HCT116 (cell line): ENCODE data around the gene PCNT. TPM values are rescaled to one million over a fixed set of nuclear protein-coding genes. Genes with fewer than 3 reads are reported as not detected.

Experiments used
- ATAC-seq: fragments of 200-7000 bp; cut with Tn5 transposase; 2 replicates; pipeline ENCODE4 v1.9.1; 2020; ENCODE audit warnings: mild to moderate bottlenecking, moderate library complexity
- BruUV-seq: library from RNA; stranded (reverse); fragments of 400-500 nt; replicated peaks from 2 replicates; lab custom pipeline; 2021; lab: Mats Ljungman, UMichigan
- CTCF ChIA-PET: fragments of 300-600 bp; sonication (Branson Sonifier 250); formaldehyde crosslinking; loops from one replicate; lab custom pipeline; 2021; ENCODE audit warnings: antibody characterized with exemption; lab: Charles Lee
- POLR2A ChIA-PET: fragments of 300-600, 350-600 bp; sonication (Branson Sonifier 250); formaldehyde crosslinking; loops from one replicate; lab custom pipeline; 2021; ENCODE audit warnings: antibody characterized with exemption; lab: Charles Lee
- RAD21 ChIA-PET, 2 experiments: fragments of 300-600 bp; sonication (Branson Sonifier 250); formaldehyde crosslinking; loops; one replicate each; lab custom pipeline; 2023; ENCODE audit warnings: low total read pairs in 2 of 2; ENCODE audit not compliant: uncharacterized antibody in 2 of 2, unreplicated experiment in 2 of 2, low non-redundant PET in 1 of 2; lab: Charles Lee
- DNase-seq: peaks from one replicate; pipeline ENCODE4 v3.0.0-alpha.2; 2010; ENCODE audit warnings: low read depth, low spot score
- H2AFZ ChIP-seq: fragments of 200-600 bp; shearing (Covaris generic), sonication (generic); 2 replicates; pipeline ENCODE4 v1.6.1; 2017; ENCODE audit warnings: low read depth, mixed run types, mixed read lengths, antibody characterized with exemption, low read length; ENCODE audit not compliant: poor library complexity, severe bottlenecking
- H3K27ac ChIP-seq: 2 replicates; pipeline ENCODE4 v1.5.1; 2012; ENCODE audit warnings: low read depth, low read length
- H3K27me3 ChIP-seq: fragments of 200-600 bp; sonication (generic); 2 replicates; pipeline ENCODE4 v1.6.1; 2016; ENCODE audit warnings: mixed run types, low read length, mixed read lengths; ENCODE audit not compliant: insufficient read depth
- H3K36me3 ChIP-seq, 2 experiments: fragments of 200-500 bp in 1 of 2; fragments of 200-600 bp in 1 of 2; sonication (Bioruptor generic) in 1 of 2; sonication (generic) in 1 of 2; 2 replicates each; pipeline versions ENCODE4 v1.5.1 to v1.6.1; 2014 to 2016; ENCODE audit warnings: low read length in 2 of 2, inconsistent platforms in 1 of 2, mixed read lengths in 1 of 2, mixed run types in 1 of 2; ENCODE audit not compliant: insufficient read depth in 2 of 2, control insufficient read depth in 1 of 2
- H3K4me1 ChIP-seq, 2 experiments: fragments of 200-600 bp in 1 of 2; sonication (generic) in 1 of 2; 2 replicates each; pipeline versions ENCODE4 v1.5.1 to v1.6.1; 2012 to 2017; ENCODE audit warnings: low read length in 2 of 2, inconsistent platforms in 1 of 2, mild to moderate bottlenecking in 1 of 2, mixed read lengths in 1 of 2, mixed run types in 1 of 2, moderate library complexity in 1 of 2; ENCODE audit not compliant: insufficient read depth in 2 of 2, control insufficient read depth in 1 of 2
- H3K4me2 ChIP-seq: fragments of 200-600 bp; sonication (generic); 2 replicates; pipeline ENCODE4 v1.6.1; 2017; ENCODE audit warnings: mixed run types, low read length, mixed read lengths
- H3K4me3 ChIP-seq, 2 experiments: fragments of 200-600 bp in 1 of 2; sonication (generic) in 1 of 2; replicated peaks in 1 of 2; 2 replicates each; pipeline ENCODE4 v1.5.1; 2011 to 2016; ENCODE audit warnings: low read length in 2 of 2, control low read depth in 1 of 2, low read depth in 1 of 2, mild to moderate bottlenecking in 1 of 2, mixed read lengths in 1 of 2, mixed run types in 1 of 2
- H3K79me2 ChIP-seq: fragments of 200-600 bp; sonication (generic); 2 replicates; pipeline ENCODE4 v1.6.1; 2017; ENCODE audit warnings: mild to moderate bottlenecking, mixed run types, low read length, moderate library complexity, mixed read lengths; ENCODE audit not compliant: insufficient read depth
- H3K9ac ChIP-seq: fragments of 200-600 bp; sonication (generic); 2 replicates; pipeline ENCODE4 v1.6.1; 2016; ENCODE audit warnings: low read length, mixed read lengths
- H3K9me2 ChIP-seq: fragments of 200-600 bp; sonication (generic), shearing (Covaris generic); 2 replicates; pipeline ENCODE4 v1.6.1; 2017; ENCODE audit warnings: mixed run types, mild to moderate bottlenecking, moderate library complexity; ENCODE audit not compliant: insufficient read depth
- H3K9me3 ChIP-seq, 2 experiments: fragments of 200-500 bp in 1 of 2; fragments of 200-600 bp in 1 of 2; sonication (Bioruptor generic) in 1 of 2; sonication (generic) in 1 of 2; 2 replicates each; pipeline ENCODE4 v1.6.1; 2014 to 2017; ENCODE audit warnings: low read length in 2 of 2, mixed read lengths in 2 of 2, inconsistent platforms in 1 of 2, low read depth in 1 of 2, mild to moderate bottlenecking in 1 of 2, mixed run types in 1 of 2, moderate library complexity in 1 of 2; ENCODE audit not compliant: control insufficient read depth in 1 of 2, insufficient read depth in 1 of 2
- H4K20me1 ChIP-seq: fragments of 200-600 bp; sonication (generic), shearing (Covaris generic); 2 replicates; pipeline ENCODE4 v1.6.1; 2017; ENCODE audit warnings: mixed run types, mild to moderate bottlenecking, moderate library complexity; ENCODE audit not compliant: insufficient read depth
- CBX3 ChIP-seq: IDR thresholded peaks from 2 replicates; pipeline ENCODE4 v1.6.1; 2012; ENCODE audit warnings: low read depth
- ELF1 ChIP-seq: IDR thresholded peaks from 2 replicates; pipeline ENCODE4 v1.6.1; 2012; ENCODE audit warnings: low read depth, borderline replicate concordance
- JUND ChIP-seq: IDR thresholded peaks from 2 replicates; pipeline ENCODE4 v1.6.1; 2012
- POLR2A ChIP-seq: IDR thresholded peaks from 2 replicates; pipeline ENCODE4 v1.7.0; 2011; ENCODE audit warnings: borderline replicate concordance; ENCODE audit not compliant: insufficient read depth, insufficient read length; ENCODE audit errors: extremely low read depth
- RAD21 ChIP-seq: IDR thresholded peaks from 2 replicates; pipeline ENCODE4 v1.6.1; 2012; ENCODE audit warnings: low read depth, mild to moderate bottlenecking
- SP1 ChIP-seq: IDR thresholded peaks from 2 replicates; pipeline ENCODE4 v1.6.1; 2012; ENCODE audit warnings: low read depth
- SRF ChIP-seq: IDR thresholded peaks from 2 replicates; pipeline ENCODE4 v1.6.1; 2012; ENCODE audit warnings: low read depth
- YY1 ChIP-seq: IDR thresholded peaks from 2 replicates; pipeline ENCODE4 v1.6.1; 2011; ENCODE audit warnings: low read length, low read depth, moderate library complexity, mild to moderate bottlenecking; ENCODE audit not compliant: insufficient replicate concordance; ENCODE audit errors: extremely low read depth
- ZFX ChIP-seq: fragments of 450-650 bp; IDR thresholded peaks from 2 replicates; pipeline ENCODE4 v1.6.1; 2017
- ZNF274 ChIP-seq: fragments of 200-500 bp; sonication (Bioruptor generic); IDR thresholded peaks from 2 replicates; pipeline ENCODE4 v1.6.1; 2014; ENCODE audit warnings: mild to moderate bottlenecking, low read depth, low read length, inconsistent platforms
- intact Hi-C: fragments of 100-400 bp; cut with micrococcal nuclease; formaldehyde crosslinking; loops from 2 replicates; pipeline ENCODE4 v1.10.0; 2022
- total RNA-seq: library from RNA; stranded (reverse); gene quantifications from one replicate; pipeline ENCODE4 v1.2.1, GENCODE V29; 2021; ENCODE audit not compliant: unreplicated experiment
- TF ChIP-seq, protein P1 (sequence below): IDR thresholded peaks from 2 replicates; pipeline ENCODE4 v1.6.1; 2011; ENCODE audit warnings: mild to moderate bottlenecking, low read length, moderate library complexity; ENCODE audit not compliant: insufficient replicate concordance; ENCODE audit errors: extremely low read depth
- TF ChIP-seq, protein P2 (sequence below), 3 experiments: fragments of 200-600 bp in 1 of 3; sonication (generic) in 1 of 3; IDR thresholded peaks in 2 of 3; conservative IDR thresholded peaks in 1 of 3; 2 replicates each; pipeline ENCODE4 v1.5.1; 2012 to 2017; ENCODE audit warnings: low read depth in 2 of 3, low read length in 2 of 3, antibody characterized with exemption in 1 of 3, borderline replicate concordance in 1 of 3, control low read depth in 1 of 3, mild to moderate bottlenecking in 1 of 3, mixed read lengths in 1 of 3, mixed run types in 1 of 3, moderate library complexity in 1 of 3; ENCODE audit not compliant: insufficient read depth in 1 of 3

PCNT gene
- total RNA-seq, 1 experiment from 2014 or later: 43.6 TPM

DNA sequence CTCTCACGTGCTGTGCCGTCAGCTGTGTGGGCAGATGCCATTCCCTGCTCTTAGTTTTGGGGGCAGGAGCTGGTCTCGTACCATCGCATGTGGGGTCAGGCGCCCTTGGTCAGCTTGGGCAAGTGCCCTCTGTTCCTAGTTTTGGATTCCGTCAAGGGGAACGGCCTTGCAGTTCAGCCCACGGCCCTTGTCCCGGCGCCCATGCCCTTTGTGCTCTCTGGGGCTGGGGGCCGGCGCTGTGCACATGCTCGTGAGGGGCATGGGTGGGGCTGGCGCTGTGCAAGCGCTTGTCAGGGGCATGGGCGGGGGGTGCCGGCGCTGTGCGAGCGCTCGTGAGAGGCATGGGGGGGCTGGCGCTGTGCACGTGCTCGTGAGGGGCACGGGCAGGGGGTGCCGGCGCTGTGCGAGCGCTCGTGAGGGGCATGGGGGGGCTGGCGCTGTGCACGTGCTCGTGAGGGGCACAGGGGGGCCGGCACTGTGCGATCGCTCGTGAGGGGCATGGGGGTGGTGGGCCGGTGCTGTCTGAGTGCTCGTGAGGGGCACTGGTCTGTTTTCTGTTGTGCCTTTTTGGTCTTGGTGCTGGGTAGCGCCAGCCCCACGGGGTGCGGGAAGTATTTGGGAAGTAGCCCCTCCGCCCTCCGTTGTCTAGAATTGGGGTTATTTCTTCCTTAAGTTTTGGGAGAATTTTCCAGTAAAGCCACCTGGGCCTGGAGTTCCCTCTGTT, 105.2 kb downstream of the PCNT start:
- no peaks in the 10 kb centered on the region for H3K27me3 ChIP-seq
- intact Hi-C loops: no loop called here
- CTCF ChIA-PET: no interaction called here
- H3K4me2 ChIP-seq: no peak overlapping the region
- no peaks in the 10 kb centered on the region for H3K9me3 ChIP-seq
- peaks cover 2 to 6% of the 10 kb centered on the region in 2 experiments; a peak in 2 of 4 replicates for H3K36me3 ChIP-seq
- RAD21 ChIA-PET: no interaction called here
- no peak for DNase-seq
- BruUV-seq: no TSS peak
- no peaks in the 10 kb centered on the region for H4K20me1 ChIP-seq
- POLR2A ChIA-PET: no interaction called here
- no peaks in the 10 kb centered on the region for H3K79me2 ChIP-seq
- no peak overlapping the region for H3K9ac ChIP-seq
- no peak for ATAC-seq
- no peak overlapping the region for H3K27ac ChIP-seq
- no peak overlapping the region for H3K4me3 ChIP-seq
- H3K9me2 ChIP-seq: no peaks in the 10 kb centered on the region
- TF ChIP-seq ZFX: no peak
- TF ChIP-seq, protein P1, sequence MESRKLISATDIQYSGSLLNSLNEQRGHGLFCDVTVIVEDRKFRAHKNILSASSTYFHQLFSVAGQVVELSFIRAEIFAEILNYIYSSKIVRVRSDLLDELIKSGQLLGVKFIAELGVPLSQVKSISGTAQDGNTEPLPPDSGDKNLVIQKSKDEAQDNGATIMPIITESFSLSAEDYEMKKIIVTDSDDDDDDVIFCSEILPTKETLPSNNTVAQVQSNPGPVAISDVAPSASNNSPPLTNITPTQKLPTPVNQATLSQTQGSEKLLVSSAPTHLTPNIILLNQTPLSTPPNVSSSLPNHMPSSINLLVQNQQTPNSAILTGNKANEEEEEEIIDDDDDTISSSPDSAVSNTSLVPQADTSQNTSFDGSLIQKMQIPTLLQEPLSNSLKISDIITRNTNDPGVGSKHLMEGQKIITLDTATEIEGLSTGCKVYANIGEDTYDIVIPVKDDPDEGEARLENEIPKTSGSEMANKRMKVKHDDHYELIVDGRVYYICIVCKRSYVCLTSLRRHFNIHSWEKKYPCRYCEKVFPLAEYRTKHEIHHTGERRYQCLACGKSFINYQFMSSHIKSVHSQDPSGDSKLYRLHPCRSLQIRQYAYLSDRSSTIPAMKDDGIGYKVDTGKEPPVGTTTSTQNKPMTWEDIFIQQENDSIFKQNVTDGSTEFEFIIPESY: no peak
- no peak for TF ChIP-seq JUND
- TF ChIP-seq, protein P2, sequence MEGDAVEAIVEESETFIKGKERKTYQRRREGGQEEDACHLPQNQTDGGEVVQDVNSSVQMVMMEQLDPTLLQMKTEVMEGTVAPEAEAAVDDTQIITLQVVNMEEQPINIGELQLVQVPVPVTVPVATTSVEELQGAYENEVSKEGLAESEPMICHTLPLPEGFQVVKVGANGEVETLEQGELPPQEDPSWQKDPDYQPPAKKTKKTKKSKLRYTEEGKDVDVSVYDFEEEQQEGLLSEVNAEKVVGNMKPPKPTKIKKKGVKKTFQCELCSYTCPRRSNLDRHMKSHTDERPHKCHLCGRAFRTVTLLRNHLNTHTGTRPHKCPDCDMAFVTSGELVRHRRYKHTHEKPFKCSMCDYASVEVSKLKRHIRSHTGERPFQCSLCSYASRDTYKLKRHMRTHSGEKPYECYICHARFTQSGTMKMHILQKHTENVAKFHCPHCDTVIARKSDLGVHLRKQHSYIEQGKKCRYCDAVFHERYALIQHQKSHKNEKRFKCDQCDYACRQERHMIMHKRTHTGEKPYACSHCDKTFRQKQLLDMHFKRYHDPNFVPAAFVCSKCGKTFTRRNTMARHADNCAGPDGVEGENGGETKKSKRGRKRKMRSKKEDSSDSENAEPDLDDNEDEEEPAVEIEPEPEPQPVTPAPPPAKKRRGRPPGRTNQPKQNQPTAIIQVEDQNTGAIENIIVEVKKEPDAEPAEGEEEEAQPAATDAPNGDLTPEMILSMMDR (IDR thresholded peaks at IDR 0.05 in 2 of 3, conservative IDR thresholded peaks at IDR 0.05 in 1 of 3; ENCODE audit: borderline replicate concordance in 1 of 3, insufficient read depth in 1 of 3, low read depth in 2 of 3, low read length in 2 of 3): no peak
- TF ChIP-seq RAD21: no peak
- TF ChIP-seq CBX3: no peak
- no peak for TF ChIP-seq ZNF274
- no peak for TF ChIP-seq ELF1
- no peak for TF ChIP-seq YY1
- no peak for TF ChIP-seq POLR2A
- no peak for TF ChIP-seq SRF
- TF ChIP-seq SP1: no peak
- no peak overlapping the region for H2AFZ ChIP-seq
- H3K4me1 ChIP-seq: no peaks in the 10 kb centered on the region
